D341Med (cell line): Measurements from ENCODE around the gene OTX1.

Experiments used
- DNase-seq: peaks from one replicate; pipeline ENCODE4 v3.0.0; 2012; ENCODE audit warnings: low spot score

Gene OTX1

GRCh38 chr2:63047321-63048279 is 3.0 kb upstream of the OTX1 start:
- peak; percentile 49 for DNase-seq

DNA sequence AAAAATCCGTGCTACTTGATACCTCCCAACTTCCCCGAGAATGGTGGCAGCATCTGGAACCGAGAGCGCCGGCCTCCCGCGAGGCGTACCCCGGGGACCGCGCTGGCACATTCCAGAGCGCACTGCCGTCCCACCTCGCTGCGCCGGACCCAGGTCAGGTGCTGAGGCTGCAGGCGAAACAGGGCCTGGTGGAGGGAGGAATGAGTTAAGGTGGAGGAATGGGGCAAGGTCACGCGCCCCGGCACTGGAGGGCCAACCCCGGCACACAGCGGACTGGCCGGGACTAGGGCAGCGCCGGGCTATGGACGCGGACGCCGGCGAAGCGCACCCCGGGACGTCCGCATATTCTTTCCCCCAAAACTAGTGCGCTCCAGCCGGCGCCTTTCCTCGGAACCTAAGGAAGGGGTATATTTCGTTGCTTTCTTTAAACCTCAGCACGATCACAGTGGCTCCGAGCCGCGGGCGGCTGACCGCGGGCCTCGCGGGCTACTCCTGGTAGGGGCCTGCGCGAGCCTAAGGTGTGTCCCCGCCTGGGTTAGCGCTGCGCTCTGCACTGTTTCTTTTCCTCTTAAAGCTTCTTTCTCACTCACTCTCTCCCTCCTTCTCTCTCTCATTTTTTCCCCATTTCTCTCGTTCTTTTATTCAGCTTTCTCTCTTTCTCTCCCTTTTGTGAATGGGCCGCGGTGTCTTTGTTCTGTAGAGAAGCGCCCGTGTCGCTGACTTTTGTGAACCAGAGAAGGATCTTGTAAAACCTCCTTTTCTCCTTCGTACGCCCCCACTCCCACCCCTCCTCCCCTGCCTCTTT is 2.1 kb upstream of the OTX1 start:
- DNase-seq = peak; percentile 64

- DNase-seq = peak; percentile 44
These were observed 1.2 kb upstream of the OTX1 start for GRCh38 chr2:63049211-63049969.

DNA sequence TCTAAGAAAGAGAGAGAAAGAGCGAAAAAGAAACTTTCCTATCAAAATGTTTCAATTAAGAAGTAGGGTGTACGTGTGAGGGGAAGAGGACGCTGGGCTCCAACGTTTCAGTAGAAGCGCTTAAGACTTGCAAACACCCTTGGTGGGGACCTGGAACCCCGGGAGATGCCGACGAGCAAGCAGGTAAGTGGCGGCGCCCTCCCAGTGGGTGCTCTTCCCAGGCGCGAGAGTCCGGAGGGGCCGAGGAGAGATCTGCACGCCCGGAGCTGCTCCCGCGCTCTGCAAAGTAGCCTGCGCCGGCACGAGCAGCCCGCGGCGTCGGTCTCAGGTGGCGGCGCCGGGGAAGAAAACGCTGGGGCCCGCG is 678 bp upstream of the OTX1 start:
- no peak for DNase-seq

- peak; percentile 42 for DNase-seq
These were observed 588 bp downstream of the OTX1 start for GRCh38 chr2:63051042-63051794.

GRCh38 chr2:63051795-63052333 is 1.2 kb downstream of the OTX1 start:
- peak; percentile 21 for DNase-seq

- DNase-seq = peak; percentile 17
These were observed 1.9 kb downstream of the OTX1 start for GRCh38 chr2:63052411-63053080.

DNA sequence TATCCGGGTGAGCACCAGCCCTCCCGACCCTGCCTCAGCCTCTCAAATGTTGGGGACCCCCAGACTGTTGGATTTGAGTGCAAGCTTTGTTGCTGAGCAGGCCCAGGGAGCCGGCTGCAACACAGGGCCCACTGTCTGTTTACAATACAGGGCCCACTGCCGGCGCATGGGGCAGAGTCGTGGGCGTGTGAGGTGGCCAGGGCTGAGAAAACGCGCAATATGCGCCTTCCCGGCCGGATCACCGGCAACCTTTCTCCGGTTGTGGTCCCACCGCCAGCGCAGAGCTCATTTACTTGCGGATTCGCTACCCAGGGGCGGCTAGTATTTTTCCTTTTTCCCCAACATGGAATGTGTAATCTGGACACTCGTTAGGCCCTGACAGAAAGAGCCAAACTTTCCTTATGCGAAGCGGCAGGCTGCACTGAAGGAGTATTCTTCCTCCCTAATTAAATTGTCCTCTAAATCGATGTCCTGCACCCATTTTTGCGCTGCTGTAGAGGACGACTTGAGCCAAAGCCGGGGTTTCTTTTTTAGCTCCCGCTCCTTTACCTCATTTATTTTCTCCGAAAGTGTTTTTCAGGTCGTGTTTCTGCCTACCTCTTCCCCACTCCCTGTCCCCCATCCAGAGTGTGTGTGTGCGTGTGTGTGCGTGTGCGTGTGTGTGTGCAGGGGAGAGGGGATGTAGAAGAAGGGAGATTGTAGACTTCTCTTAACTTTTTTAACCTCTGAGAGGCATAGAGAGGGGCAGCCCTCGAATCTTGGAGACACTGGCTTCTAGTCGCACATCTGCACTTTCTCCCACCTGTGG is 2.7 kb downstream of the OTX1 start:
- peak; percentile 13 for DNase-seq

DNA sequence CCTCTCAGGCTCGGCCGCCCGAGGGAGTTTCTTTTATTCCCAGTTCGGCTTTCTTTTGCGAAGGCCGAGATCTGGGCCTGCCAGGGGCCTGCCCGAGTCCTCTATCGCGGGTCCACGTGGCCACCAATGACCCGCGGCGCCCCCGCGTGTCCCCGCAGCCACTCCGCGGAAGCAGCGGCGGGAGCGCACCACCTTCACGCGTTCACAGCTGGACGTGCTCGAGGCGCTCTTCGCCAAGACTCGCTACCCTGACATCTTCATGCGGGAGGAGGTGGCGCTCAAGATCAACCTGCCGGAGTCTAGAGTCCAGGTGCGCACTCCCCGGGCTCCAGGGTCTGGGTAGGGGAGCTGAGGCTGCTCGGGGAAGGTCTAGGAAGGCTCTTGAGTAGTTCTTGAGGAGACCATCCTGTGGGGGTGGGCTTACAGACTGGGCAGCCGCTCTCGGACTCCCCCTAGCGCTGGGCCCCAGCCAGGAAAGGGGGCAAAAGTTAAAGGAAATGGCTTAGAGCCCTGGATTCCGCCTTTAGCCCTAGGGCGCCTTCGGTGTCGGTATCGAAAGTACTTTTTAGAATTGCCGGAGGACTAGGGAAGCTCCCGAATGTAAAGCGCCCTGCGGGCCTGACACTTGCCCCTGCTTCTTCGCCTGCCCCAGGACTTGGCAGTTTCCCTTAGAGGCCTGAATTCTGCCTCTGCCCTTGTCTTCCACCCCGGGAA is 3.4 kb downstream of the OTX1 start:
- peak; percentile 18 for DNase-seq

- no peak for DNase-seq
These were observed 4.2 kb downstream of the OTX1 start for GRCh38 chr2:63054841-63055225.

DNA sequence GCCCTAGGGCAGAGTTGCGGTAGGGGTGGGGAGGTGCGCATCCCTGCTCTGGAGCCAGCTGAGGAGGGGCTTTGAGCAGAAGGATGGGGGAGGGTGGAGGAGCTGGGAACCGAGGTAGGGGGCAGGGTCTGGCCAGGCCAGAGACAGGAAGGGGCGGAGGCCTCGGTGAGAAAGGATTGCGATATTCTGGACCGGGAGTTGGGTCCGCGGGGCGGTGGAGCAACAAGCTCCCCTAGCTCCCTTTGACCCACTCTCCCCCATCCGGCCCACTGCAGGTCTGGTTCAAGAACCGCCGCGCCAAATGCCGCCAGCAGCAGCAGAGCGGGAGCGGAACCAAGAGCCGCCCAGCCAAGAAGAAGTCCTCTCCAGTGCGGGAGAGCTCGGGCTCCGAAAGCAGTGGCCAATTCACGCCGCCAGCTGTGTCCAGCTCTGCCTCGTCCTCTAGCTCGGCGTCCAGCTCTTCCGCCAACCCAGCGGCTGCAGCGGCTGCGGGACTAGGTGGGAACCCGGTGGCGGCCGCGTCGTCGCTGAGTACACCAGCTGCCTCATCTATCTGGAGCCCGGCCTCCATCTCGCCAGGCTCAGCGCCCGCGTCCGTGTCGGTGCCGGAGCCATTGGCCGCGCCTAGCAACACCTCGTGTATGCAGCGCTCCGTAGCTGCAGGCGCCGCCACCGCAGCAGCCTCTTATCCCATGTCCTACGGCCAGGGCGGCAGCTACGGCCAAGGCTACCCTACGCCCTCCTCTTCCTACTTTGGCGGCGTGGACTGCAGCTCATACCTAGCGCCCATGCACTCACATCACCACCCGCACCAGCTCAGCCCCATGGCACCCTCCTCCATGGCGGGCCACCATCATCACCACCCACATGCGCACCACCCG is 4.8 kb downstream of the OTX1 start:
- no peak for DNase-seq

DNA sequence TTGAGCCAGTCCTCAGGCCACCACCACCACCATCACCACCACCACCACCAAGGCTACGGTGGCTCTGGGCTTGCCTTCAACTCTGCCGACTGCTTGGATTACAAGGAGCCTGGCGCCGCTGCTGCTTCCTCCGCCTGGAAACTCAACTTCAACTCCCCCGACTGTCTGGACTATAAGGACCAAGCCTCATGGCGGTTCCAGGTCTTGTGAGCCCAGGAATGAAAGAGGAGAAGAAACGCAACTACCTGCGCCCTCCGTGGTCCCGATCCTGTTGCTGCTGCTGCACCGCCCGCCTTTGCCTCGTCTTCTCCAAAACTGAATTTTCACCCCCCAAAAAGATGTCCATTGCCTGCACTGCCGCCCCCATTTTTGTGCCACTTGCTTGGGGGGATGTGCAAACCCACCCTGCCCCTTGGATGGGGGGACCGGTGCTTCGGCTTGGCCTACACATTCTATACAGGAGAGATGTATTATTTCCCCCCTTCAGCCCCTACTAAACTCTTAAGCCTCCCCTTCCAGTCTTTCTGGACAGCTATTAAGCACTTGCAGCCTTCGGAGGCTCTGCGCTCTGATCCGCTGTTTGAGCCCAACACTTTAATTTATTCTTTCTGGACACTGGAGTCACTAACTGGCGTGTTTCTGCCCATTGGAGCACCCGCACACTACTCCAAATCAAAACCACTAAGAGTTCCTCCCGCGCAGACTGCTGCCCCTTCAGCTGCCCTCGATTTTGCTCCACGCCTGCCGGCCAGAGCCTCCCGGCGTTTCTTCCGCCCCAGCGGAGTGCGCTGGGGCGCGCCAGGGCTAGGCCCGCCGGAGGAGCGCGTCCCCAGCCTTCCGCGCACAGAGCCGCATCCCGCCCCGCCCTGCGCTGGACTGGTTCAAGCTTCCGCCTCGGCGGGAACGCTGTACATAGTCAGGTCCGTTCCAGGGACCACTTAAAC is 5.7 kb downstream of the OTX1 start:
- DNase-seq = no peak

GRCh38 chr2:63057249-63058143 is 6.9 kb downstream of the OTX1 start:
- DNase-seq = no peak

- DNase-seq = no peak
These were observed 7.7 kb downstream of the OTX1 start for GRCh38 chr2:63058144-63058920.
